ENCODE results near the gene PADI6.

GRCh38 chr1:17347769-17348592, 24.0 kb upstream of the PADI6 start:
- TF ChIP-seq CTCF (IDR thresholded peaks at IDR 0.05; ENCODE audit: low read depth, low read length): no peak
- no peak for TF ChIP-seq EZH2phosphoT487 (IDR thresholded peaks at IDR 0.05; ENCODE audit: low read depth)

All from OCI-LY3 (cell line).